ENCODE measurements around the gene MGRN1. TPM values are rescaled to one million over a fixed set of nuclear protein-coding genes. Genes with fewer than 3 reads are reported as not detected.
"Not testable (repeated sequence)": the region's sequence is repeated elsewhere in the genome, so short reads cannot be mapped to it uniquely, and the experiment has no call there.

The MGRN1 gene
- total RNA-seq, 2 donors from 2014 or later, result 86.9 to 105 TPM

DNA sequence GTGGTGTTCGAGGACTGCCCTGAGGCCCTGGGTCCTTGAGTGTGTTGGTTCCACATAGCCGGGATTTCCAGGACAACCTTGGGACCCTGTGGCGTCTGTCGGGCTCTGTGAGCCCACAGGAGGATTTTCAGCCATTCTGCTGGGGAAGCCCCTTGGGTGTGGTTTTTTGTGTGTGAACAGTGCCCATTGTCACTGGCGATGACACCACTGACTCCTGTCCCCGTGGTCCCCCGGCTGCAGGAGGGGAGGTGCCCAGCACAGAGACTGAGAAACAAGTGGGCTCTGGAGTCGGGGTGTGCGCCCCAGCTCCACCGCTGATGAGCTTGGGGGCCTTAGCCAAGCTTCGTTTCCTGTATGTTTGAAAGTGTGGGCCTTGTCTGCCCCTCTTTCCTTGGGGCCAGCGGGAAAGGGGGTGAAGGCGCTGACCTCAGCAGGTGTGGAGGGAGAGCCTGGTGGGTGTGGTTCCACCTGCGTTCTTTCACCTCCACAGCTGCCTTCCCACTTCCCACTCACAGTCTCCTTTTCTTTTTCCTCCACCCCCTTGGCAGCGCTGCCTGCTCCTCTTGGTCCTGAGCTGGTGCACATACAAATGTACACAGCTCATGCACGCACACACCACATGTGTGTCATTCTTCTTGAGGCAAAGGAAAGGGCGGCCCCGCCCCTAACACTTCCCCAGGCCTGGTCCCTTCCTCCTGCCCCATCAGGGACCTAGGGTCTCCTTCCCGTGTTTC is 16.1 kb downstream of the MGRN1 start:
- Mint-ChIP-seq H3K27ac (peak overlapping the region in 1 of 2 donors; percentile 62), H3K36me3 (no peaks in the 10 kb centered on the region), H3K4me1 (ENCODE audit: low read depth in 2 of 2) (peaks cover 11 to 28% of the 10 kb centered on the region in 2 donors), H3K4me3 (no peak overlapping the region), H3K27me3 (no peaks in the 10 kb centered on the region), H3K9me3 (no peaks in the 10 kb centered on the region)
- DNase-seq (ENCODE audit: low spot score) (no peak), ATAC-seq (peak; percentile 65 to 80)

DNA sequence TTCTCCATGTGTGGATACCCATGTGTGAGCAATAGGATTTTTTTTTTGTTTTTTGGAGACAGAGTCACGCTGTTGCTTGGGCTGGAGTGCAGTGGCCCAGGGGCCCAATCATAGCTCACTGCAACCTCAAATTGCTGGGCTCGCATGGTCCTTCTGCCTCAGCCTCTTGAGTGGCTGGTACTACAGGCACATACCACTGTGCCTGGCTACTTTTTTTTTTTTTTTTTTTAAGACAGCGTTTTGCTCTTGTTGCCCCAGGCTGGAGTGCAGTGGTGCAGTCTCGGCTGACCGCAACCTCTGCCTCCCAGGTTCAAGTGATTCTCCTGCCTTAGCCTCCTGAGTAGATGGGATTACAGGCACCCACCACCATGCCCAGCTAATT is 16.7 kb downstream of the MGRN1 start:
- ATAC-seq (no peak), DNase-seq (ENCODE audit: low spot score) (no peak)
- H3K36me3 Mint-ChIP-seq, result no peaks in the 10 kb centered on the region
- H3K27ac Mint-ChIP-seq, result peak overlapping the region in 1 of 2 donors; percentile 62
- no peaks in the 10 kb centered on the region for H3K27me3 Mint-ChIP-seq
- H3K9me3 Mint-ChIP-seq, result no peaks in the 10 kb centered on the region
- no peak overlapping the region for H3K4me3 Mint-ChIP-seq
- H3K4me1 Mint-ChIP-seq (ENCODE audit: low read depth in 2 of 2), result peaks cover 11 to 27% of the 10 kb centered on the region in 2 donors

DNA sequence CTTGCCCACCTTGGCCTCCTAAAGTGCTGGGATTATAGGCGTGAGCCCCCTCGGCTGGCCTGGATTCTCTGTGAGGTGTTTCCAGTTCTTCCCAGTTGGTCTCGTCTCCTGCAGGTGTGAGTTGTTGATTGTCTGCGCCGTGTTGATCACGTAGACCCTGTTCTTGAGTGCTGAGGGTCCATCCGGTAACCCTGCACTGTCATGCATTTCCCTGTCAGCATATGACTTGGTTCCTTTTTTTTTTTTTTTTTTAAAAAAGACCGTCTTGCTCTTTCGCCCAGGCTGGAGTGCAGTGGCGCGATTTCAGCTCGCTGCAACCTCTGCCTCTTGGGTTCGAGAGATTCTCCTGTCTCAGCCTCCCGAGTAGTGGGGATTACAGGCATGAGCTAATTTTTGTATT is 17.3 kb downstream of the MGRN1 start:
- no peak overlapping the region for H3K27ac Mint-ChIP-seq

DNA sequence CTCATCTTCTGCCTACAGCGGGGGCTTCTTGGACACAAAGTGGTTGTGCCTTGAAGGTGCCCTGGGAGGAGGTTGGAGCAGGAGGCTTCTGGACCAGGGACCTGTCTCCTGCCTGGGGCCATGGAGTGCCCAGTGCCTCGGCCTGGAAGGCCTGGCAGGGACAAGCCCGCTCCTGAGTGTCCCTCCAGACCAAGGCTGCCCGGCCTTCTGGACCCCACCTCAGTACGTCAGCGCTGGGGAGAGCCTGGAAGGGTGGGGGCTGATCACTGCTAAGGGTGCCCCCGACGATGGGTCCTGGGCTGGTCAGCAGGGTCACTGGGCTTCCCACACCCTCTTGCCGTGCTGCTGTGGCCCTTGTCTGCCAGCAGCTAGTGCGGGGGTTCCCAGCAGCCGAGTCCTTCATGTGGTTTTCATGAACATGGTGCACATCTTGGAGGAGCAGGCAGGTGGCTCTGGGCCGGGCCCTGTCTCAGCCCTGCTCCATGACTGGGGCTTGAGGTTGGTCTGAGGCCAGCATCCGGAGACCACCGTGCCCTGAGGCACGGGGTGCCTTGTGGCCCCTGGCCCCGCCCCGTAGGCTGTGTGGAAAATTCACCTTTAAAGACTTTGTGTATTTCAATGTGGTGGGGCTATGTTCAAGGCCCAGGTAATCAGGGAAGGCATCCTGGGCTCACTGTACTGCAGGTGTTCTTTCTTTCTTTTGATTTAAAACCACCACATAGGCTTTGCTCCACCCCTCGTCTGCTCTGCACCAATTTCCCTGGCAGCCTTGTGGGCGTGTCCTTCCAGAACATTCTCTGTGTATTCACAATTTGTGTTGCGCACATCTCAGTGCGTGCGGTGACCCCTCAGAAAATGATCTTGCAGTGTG is 22.4 kb downstream of the MGRN1 start:
- no peak overlapping the region for H3K4me3 Mint-ChIP-seq
- H3K4me1 Mint-ChIP-seq (ENCODE audit: low read depth in 2 of 2), result peaks cover 13 to 18% of the 10 kb centered on the region in 2 donors
- no peaks in the 10 kb centered on the region for H3K27me3 Mint-ChIP-seq
- peak in 1 of 2 donors; percentile 44 for ATAC-seq
- H3K27ac Mint-ChIP-seq, result no peak overlapping the region
- H3K9me3 Mint-ChIP-seq, result no peaks in the 10 kb centered on the region
- H3K36me3 Mint-ChIP-seq, result no peaks in the 10 kb centered on the region
- DNase-seq (ENCODE audit: low spot score), result no peak

More for the DNA sequence above, 17.3 kb downstream of the MGRN1 start:
- Mint-ChIP-seq H3K36me3 (no peaks in the 10 kb centered on the region), H3K4me1 (ENCODE audit: low read depth in 2 of 2) (peaks cover 11 to 26% of the 10 kb centered on the region in 2 donors), H3K4me3 (no peak overlapping the region), H3K9me3 (no peaks in the 10 kb centered on the region), H3K27me3 (no peaks in the 10 kb centered on the region)
- DNase-seq (ENCODE audit: low spot score) (no peak), ATAC-seq (no peak)

GRCh38 chr16:4647644-4647980 is 23.0 kb downstream of the MGRN1 start:
- Mint-ChIP-seq H3K4me1 (ENCODE audit: low read depth in 2 of 2) (peaks cover 13 to 18% of the 10 kb centered on the region in 2 donors), H3K27ac (no peak overlapping the region), H3K9me3 (no peaks in the 10 kb centered on the region), H3K4me3 (no peak overlapping the region), H3K27me3 (no peaks in the 10 kb centered on the region), H3K36me3 (no peaks in the 10 kb centered on the region)
- ATAC-seq (peak in 1 of 2 donors; percentile 18), DNase-seq (ENCODE audit: low spot score) (no peak)

DNA sequence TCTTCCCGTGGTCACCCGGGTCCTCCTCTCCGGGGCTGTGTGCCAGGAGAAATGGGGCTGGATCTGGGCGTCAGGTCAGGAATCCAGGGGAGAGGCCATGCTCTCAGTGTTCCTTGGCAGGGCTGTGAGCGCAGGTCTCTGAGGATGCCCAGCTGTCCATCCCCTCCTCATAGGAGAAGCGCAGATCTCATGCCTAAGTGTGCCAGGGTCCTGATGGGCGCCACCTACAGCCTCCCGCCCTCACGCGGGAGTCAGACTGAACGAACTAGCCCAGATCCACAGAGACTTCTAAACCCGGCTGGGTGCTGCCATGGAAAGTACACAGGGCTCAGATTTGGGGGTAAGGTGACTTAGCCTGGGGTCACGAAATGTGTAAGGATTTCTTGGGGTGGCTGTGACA is 24.3 kb downstream of the MGRN1 start:
- H3K36me3 Mint-ChIP-seq, result no peaks in the 10 kb centered on the region
- no peaks in the 10 kb centered on the region for H3K27me3 Mint-ChIP-seq
- H3K9me3 Mint-ChIP-seq, result no peaks in the 10 kb centered on the region
- ATAC-seq (no peak), DNase-seq (ENCODE audit: low spot score) (no peak)
- H3K27ac Mint-ChIP-seq, result peak overlapping the region; percentile 56 to 67
- H3K4me1 Mint-ChIP-seq (ENCODE audit: low read depth in 2 of 2), result peaks cover 13 to 18% of the 10 kb centered on the region in 2 donors
- no peak overlapping the region for H3K4me3 Mint-ChIP-seq

GRCh38 chr16:4649744-4650442 is 25.3 kb downstream of the MGRN1 start:
- H3K4me3 Mint-ChIP-seq, result no peak overlapping the region
- peaks cover 13 to 18% of the 10 kb centered on the region in 2 donors for H3K4me1 Mint-ChIP-seq (ENCODE audit: low read depth in 2 of 2)
- DNase-seq (ENCODE audit: low spot score), result no peak
- H3K27me3 Mint-ChIP-seq, result no peaks in the 10 kb centered on the region
- ATAC-seq, result no peak
- no peaks in the 10 kb centered on the region for H3K9me3 Mint-ChIP-seq
- no peaks in the 10 kb centered on the region for H3K36me3 Mint-ChIP-seq
- H3K27ac Mint-ChIP-seq, result peak overlapping the region; percentile 67 to 69

- not testable (repeated sequence) for H3K36me3 Mint-ChIP-seq, H3K4me3 Mint-ChIP-seq, H3K27me3 Mint-ChIP-seq, H3K9me3 Mint-ChIP-seq
- peak; percentile 73 for ATAC-seq
- Mint-ChIP-seq H3K27ac (peak overlapping the region; percentile 28 to 69), H3K4me1 (ENCODE audit: low read depth in 2 of 2) (peaks cover 13 to 14% of the 10 kb centered on the region in 2 donors)
- peak; percentile 75 for DNase-seq (ENCODE audit: low spot score)
Observed at GRCh38 chr16:4650443-4651074, 25.9 kb downstream of the MGRN1 start.

- Mint-ChIP-seq H3K27ac (no peak overlapping the region), H3K4me3 (no peak overlapping the region), H3K9me3 (no peaks in the 10 kb centered on the region), H3K36me3 (no peaks in the 10 kb centered on the region), H3K27me3 (no peaks in the 10 kb centered on the region), H3K4me1 (ENCODE audit: low read depth in 2 of 2) (peaks cover 11 to 13% of the 10 kb centered on the region in 2 donors)
- no peak for DNase-seq (ENCODE audit: low spot score)
- ATAC-seq, result no peak
Observed at GRCh38 chr16:4651827-4652226, 27.2 kb downstream of the MGRN1 start.

GRCh38 chr16:4652561-4652960 is 27.9 kb downstream of the MGRN1 start:
- DNase-seq (ENCODE audit: low spot score) (no peak), ATAC-seq (no peak)
- no peak overlapping the region for H3K4me3 Mint-ChIP-seq
- no peaks in the 10 kb centered on the region for H3K36me3 Mint-ChIP-seq
- no peak overlapping the region for H3K27ac Mint-ChIP-seq
- H3K9me3 Mint-ChIP-seq, result no peaks in the 10 kb centered on the region
- H3K4me1 Mint-ChIP-seq (ENCODE audit: low read depth in 2 of 2), result peaks cover 11 to 13% of the 10 kb centered on the region in 2 donors
- no peaks in the 10 kb centered on the region for H3K27me3 Mint-ChIP-seq

GRCh38 chr16:4654011-4654963 is 29.7 kb downstream of the MGRN1 start:
- Mint-ChIP-seq H3K9me3 (no peaks in the 10 kb centered on the region), H3K27me3 (no peaks in the 10 kb centered on the region), H3K4me1 (ENCODE audit: low read depth in 2 of 2) (peaks cover 9 to 13% of the 10 kb centered on the region in 2 donors), H3K4me3 (no peak overlapping the region), H3K36me3 (no peaks in the 10 kb centered on the region), H3K27ac (no peak overlapping the region)
- no peak for ATAC-seq
- DNase-seq (ENCODE audit: low spot score), result no peak

- Mint-ChIP-seq H3K27ac (no peak overlapping the region), H3K36me3 (no peaks in the 10 kb centered on the region), H3K27me3 (no peaks in the 10 kb centered on the region), H3K4me3 (no peak overlapping the region), H3K9me3 (no peaks in the 10 kb centered on the region), H3K4me1 (ENCODE audit: low read depth in 2 of 2) (peaks cover 6 to 12% of the 10 kb centered on the region in 2 donors)
- ATAC-seq, result no peak
- DNase-seq (ENCODE audit: low spot score), result no peak
Observed at GRCh38 chr16:4654964-4655590, 30.5 kb downstream of the MGRN1 start.

All from natural killer cell treated with Interleukin-12 subunit alpha and Interleukin-12 subunit beta and Interleukin-15 and Interleukin-18, amount 100 ng/mL, for 72 hours (primary cell).